Esophagus (tissue), 2 donors: ENCODE data around the gene FKBP4. TPM values are rescaled to one million over a fixed set of nuclear protein-coding genes. Genes with fewer than 3 reads are reported as not detected.

ENCODE experiments used
- H3K27ac ChIP-seq, 2 donors: one replicate each; pipeline ENCODE4 v1.5.1; 2013; ENCODE audit warnings: low read depth in 2 of 2, mild to moderate bottlenecking in 2 of 2, inconsistent platforms in 1 of 2, low read length in 1 of 2, moderate library complexity in 1 of 2
- H3K27me3 ChIP-seq, 2 donors: one replicate each; pipeline ENCODE4 v1.6.1; 2013; ENCODE audit warnings: low read length in 2 of 2, control low read depth in 1 of 2, mild to moderate bottlenecking in 1 of 2; ENCODE audit not compliant: insufficient read depth in 2 of 2, control insufficient read depth in 1 of 2
- H3K36me3 ChIP-seq, 2 donors: one replicate each; pipeline ENCODE4 v1.6.1; 2013; ENCODE audit warnings: low read length in 1 of 2; ENCODE audit not compliant: control insufficient read depth in 2 of 2, insufficient read depth in 2 of 2
- H3K4me1 ChIP-seq, 2 donors: one replicate each; pipeline ENCODE4 v1.6.1; 2013; ENCODE audit warnings: low read length in 1 of 2; ENCODE audit not compliant: control insufficient read depth in 2 of 2, insufficient read depth in 2 of 2
- H3K4me3 ChIP-seq, 2 donors: one replicate each; pipeline ENCODE4 v1.5.1; 2013; ENCODE audit warnings: low read length in 2 of 2, mild to moderate bottlenecking in 2 of 2, low read depth in 1 of 2, moderate library complexity in 1 of 2
- H3K9me3 ChIP-seq, 2 donors: one replicate each; pipeline ENCODE4 v1.6.1; 2013; ENCODE audit warnings: mild to moderate bottlenecking in 2 of 2, low read depth in 1 of 2, low read length in 1 of 2, moderate library complexity in 1 of 2; ENCODE audit not compliant: control insufficient read depth in 2 of 2, insufficient read depth in 1 of 2
- WGBS, 2 donors: extraction: QIAGEN DNeasy Blood & Tissue Kit; methylation state at CpG; one replicate each; pipeline ENCODE4 v1.1.7; 2013; 5-methylcytosine and 5-hydroxymethylcytosine counted together
- polyA plus RNA-seq, 2 donors: library from polyadenylated mRNA; stranded (reverse); fragments of 200-250 nt; gene quantifications; one replicate each; pipeline ENCODE4 v1.2.3, GENCODE V29; 2013
- donor health status: healthy with polysubstance abuse.
- donor health status: Bipolar disorder and iron deficiency.

Gene FKBP4
- polyA plus RNA-seq, 2 donors: 42.0 to 56.6 TPM

DNA sequence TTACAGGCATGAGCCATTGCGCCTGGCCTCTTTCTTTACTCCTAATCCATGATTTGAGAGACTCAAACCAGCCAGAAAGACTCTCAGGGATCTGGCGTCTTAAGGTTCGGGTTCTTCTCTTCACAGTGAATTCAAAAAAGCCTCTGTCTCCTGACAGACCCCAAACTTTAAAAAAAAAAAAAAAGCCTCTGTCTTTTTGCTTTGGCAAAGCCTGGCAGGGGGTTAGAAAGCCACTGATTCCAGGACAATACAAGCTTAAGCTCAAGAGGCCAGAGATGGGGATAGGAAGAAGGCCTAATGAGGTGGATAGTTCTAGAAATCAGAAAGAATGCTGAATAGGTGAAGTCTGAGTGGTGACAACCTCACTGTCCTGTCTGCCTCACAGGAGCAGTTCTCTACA, 31.3 kb downstream of the FKBP4 start:
- Histone ChIP-seq H3K9me3 (no peaks in the 10 kb centered on the region), H3K36me3 (peaks cover 20 to 57% of the 10 kb centered on the region in 2 donors)

DNA sequence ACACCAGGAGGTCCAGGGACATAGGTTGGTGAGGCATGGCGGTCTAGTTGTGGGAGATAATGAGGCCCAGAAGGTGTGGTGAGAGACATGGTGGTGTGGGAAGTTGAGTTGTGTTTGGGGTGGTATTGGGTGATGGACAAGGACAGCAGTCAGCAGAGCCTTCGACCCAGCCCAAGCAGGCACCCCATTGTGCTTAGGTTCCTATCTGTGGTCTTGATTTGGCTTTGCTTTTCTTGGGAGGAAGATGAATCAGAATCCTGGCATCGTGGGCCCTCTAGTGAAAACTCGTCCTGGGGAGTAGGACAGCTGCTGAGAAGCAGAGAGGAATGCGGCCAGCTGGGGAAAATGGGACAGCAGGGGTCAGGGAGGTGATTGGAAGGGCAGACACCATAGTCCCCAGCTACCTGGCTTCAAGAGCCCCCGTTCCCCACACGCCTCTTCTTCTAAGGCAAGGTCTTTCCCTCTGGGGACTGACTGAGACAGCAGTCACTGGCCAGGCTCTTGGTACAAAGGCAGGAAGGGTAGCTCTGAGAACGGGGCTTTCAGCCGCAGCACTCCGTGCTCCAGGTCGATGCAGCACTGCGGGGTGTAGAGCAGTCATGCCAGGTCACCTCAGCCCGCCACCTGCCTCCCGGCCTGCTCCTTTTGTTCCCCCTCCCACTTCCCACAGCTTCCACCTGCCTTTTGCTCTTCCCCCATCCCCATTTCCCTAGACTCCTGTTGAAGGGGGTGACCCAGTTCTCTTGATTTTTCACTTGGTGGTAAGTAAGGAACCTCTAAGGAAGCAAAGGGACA, 32.1 kb downstream of the FKBP4 start:
- H3K27ac ChIP-seq: no peak overlapping the region
- WGBS, 2 donors: 86 to 93% methylated on average over 14 of the region's 14 CpGs
- no peaks in the 10 kb centered on the region for H3K4me1 ChIP-seq
- no peak overlapping the region for H3K4me3 ChIP-seq
- H3K27me3 ChIP-seq: no peaks in the 10 kb centered on the region
- no peaks in the 10 kb centered on the region for H3K9me3 ChIP-seq
- peaks cover 17 to 51% of the 10 kb centered on the region in 2 donors for H3K36me3 ChIP-seq

More for the DNA sequence above, 31.3 kb downstream of the FKBP4 start:
- 93 to 94% methylated on average over 3 of the region's 3 CpGs for WGBS, 2 donors
- no peaks in the 10 kb centered on the region for H3K4me1 ChIP-seq
- no peaks in the 10 kb centered on the region for H3K27me3 ChIP-seq
- H3K27ac ChIP-seq: no peak overlapping the region
- no peak overlapping the region for H3K4me3 ChIP-seq

DNA sequence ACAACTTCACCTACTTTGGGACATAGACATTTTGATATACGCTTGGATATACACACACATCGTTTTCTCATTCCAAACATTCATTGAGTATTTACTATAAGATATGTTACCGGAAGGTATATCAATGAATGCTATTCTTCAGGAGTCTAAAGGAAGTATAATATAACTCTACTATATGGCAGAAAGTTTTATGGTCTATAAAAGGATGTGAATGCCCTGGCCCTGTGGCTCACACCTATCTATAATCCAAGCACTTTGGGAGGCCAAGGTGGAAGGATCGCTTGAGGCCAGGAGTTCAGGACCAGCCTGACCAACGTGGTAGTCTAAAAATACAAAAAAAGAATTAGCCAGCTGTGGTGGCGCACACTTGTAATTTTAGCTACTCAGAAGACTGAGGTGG, 34.5 kb downstream of the FKBP4 start:
- 91% methylated on average over 6 of the region's 6 CpGs for WGBS, 2 donors
- no peaks in the 10 kb centered on the region for H3K9me3 ChIP-seq
- peaks cover 17 to 37% of the 10 kb centered on the region in 2 donors for H3K36me3 ChIP-seq

DNA sequence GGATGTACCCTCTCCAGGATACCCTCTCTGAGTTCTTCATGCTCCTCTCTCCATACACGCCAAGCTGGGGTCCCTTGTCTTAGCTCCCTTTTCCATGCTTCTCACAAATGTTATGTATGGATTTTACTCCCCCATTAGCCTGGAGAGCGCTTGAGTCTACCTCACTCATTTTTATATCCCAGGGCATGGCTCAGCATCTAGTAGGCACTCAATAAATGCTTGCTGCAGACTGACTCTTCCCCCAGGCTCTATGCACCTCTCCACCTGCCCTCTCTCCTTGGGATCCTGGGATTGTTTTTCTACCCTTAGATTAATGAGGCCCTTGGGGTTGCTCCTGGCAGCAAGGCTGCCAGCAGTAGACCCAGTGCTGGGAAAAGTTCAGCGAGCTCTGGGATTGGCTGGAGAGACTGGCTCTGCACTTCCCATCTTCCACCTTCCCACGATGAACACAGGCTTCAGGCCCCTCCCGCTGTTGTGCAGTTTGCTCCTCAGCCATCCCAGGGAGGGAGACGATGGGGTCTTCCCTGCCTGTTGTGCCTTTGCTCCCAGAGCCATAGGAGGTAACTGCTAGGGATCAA, 37.9 kb downstream of the FKBP4 start:
- H3K36me3 ChIP-seq: peaks cover 8 to 10% of the 10 kb centered on the region in 2 donors
- H3K27ac ChIP-seq: no peak overlapping the region
- no peaks in the 10 kb centered on the region for H3K27me3 ChIP-seq
- no peaks in the 10 kb centered on the region for H3K4me1 ChIP-seq
- no peak overlapping the region for H3K4me3 ChIP-seq
- no peaks in the 10 kb centered on the region for H3K9me3 ChIP-seq
- 76 to 77% methylated on average over 6 of the region's 6 CpGs for WGBS, 2 donors

More for the DNA sequence above, 34.5 kb downstream of the FKBP4 start:
- no peaks in the 10 kb centered on the region for H3K4me1 ChIP-seq
- no peak overlapping the region for H3K27ac ChIP-seq
- no peak overlapping the region for H3K4me3 ChIP-seq
- H3K27me3 ChIP-seq: no peaks in the 10 kb centered on the region

DNA sequence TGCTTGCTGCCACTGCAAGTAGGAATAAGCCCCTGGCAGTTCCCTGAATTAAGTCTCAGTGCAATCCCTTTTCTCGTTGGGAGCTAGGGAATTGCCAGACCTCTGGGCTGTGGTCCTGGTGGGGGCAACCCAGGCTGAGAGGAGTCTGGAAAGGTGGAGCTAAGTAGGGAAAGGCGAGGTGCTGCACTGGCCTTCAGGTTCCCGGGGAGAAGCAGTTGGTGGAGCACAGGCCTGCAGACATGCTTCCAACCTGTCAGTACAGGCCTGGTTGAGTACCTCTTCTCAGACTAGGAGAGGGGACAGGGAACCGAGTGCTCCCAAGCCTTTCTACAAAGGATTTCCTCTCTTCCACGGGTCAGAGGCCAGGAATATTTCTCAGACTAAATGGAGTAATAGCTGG, 38.6 kb downstream of the FKBP4 start:
- no peaks in the 10 kb centered on the region for H3K27me3 ChIP-seq
- no peak overlapping the region for H3K27ac ChIP-seq
- H3K4me3 ChIP-seq: no peak overlapping the region
- H3K4me1 ChIP-seq: no peaks in the 10 kb centered on the region
- peaks cover 3 to 8% of the 10 kb centered on the region in 2 donors for H3K36me3 ChIP-seq
- 37 to 47% methylated on average over 5 of the region's 5 CpGs for WGBS, 2 donors
- no peaks in the 10 kb centered on the region for H3K9me3 ChIP-seq

DNA sequence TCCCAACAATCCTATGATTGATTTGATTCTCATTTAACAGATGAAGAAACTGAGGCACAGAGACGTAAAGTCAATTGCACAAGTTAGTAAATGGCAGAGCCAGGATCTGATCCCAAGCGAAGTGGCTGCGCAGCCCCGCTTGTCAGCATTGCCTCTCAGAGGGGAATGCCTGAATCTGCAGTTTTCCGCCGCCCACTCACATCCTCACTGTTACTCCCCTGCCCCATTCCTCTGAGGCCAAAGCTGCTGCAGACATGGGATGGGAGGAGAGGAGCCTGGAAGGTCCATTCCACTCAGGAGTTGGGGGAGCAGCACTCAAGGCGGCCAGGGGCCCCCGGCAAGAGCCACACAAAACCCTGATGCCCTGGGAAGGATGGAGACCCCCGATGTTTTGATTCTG, 39.0 kb downstream of the FKBP4 start:
- no peak overlapping the region for H3K27ac ChIP-seq
- H3K36me3 ChIP-seq: peaks cover 3 to 8% of the 10 kb centered on the region in 2 donors
- H3K27me3 ChIP-seq: no peaks in the 10 kb centered on the region

DNA sequence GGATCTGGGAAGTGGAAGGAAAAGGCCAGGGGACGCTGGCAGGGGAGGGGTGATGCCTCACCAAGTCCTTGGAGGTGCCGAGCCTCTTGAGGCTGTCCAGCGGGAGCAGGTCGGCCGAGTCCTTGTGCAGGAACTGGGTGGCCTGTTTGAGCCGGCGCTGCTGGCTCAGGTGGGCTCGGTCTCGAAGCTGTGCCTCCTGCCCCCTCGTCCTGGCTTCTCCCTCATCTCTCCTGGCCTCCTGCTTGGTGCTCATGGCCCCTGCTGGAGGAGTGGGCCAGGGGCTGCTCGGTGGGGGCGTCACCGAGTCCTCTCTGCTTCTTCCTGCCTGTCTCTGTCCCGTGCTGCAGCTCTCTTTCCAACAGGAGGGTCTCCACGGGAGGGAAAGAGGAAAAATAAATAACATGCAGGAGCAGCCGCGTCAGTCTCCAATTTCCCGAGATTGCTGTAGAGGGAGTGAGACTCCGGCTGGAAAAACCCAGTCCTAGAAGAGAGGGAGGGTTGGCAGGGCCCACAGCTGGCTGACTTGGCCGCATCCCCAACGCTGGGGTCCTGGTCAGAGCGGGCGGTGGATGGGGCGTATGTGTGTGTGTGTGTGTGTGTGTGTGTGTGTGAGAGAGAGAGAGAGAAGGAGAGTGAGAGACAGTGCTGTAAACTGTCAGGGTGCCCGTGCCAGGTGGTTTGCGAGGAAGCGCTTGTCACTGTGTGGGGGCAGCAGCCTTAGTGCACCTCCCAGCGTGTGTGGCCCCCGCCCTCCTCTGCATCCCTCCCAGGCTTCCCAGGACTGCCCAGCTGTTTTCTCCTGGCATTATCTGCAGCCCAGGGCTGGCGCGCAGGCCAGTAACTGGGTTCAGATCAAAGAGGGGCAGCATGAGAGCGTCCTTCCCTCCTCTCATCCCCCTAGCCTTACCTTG, 40.1 kb downstream of the FKBP4 start, which contains the start of gene NRIP2:
Gene NRIP2, minus strand, starts transcription at position 455 of the 911 bp plus-strand sequence. Its CDS starts 52 bp downstream, at position 403.
- 23 to 26% methylated on average over 32 of the region's 32 CpGs for WGBS, 2 donors
- no peak within 1 kb of the TSS for H3K27ac ChIP-seq

More for the DNA sequence above, 39.0 kb downstream of the FKBP4 start:
- Histone ChIP-seq H3K4me3 (no peak overlapping the region), H3K4me1 (no peaks in the 10 kb centered on the region), H3K9me3 (no peaks in the 10 kb centered on the region)
- 75 to 82% methylated on average over 9 of the region's 9 CpGs for WGBS, 2 donors

DNA sequence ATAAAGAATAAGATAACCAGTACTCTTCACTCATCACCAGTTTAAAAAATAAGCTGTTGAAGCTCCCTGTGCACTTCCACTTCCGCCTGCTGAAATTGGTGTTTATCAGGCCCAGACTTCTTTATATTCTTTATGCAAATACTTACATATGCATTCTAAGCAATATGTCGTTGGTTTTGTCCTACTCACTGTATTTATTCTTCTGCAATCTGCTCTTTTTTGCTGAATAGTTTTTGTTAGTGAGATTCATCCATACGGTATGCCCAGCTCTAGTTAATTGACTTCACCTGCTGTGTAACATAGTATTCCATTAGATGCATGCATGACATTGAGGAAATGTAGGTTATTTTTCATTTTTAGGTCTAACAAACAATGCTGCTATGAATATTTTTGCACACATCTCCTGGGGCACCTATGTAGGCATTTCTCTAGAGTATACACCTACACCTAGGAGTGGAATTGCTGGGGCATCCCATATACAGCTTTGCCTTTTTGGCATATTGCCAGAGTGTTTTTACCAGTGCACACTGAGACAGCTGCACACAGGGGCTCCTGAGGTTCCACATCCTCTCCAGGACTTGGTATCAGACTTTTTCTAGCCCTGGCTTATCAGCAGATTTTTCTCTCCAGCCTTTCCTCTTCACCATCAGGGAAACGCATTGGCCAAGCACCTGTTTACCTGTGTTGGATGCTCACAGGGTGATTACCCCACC, 41.1 kb downstream of the FKBP4 start:
- 70 to 72% methylated on average over 4 of the region's 4 CpGs for WGBS, 2 donors
- no peak overlapping the region for H3K4me3 ChIP-seq
- H3K27ac ChIP-seq: no peak overlapping the region
- no peaks in the 10 kb centered on the region for H3K4me1 ChIP-seq
- H3K9me3 ChIP-seq: no peaks in the 10 kb centered on the region
- H3K27me3 ChIP-seq: no peaks in the 10 kb centered on the region
- peaks cover 0 to 4% of the 10 kb centered on the region in 2 donors for H3K36me3 ChIP-seq

More for the DNA sequence above, 40.1 kb downstream of the FKBP4 start, which contains the start of gene NRIP2:
- no peaks in the 10 kb centered on the region for H3K9me3 ChIP-seq
- H3K36me3 ChIP-seq: peaks cover 3 to 8% of the 10 kb centered on the region in 2 donors
- H3K4me3 ChIP-seq: no peak within 1 kb of the TSS
- H3K27me3 ChIP-seq: no peaks in the 10 kb centered on the region
- H3K4me1 ChIP-seq: no peaks in the 10 kb centered on the region

DNA sequence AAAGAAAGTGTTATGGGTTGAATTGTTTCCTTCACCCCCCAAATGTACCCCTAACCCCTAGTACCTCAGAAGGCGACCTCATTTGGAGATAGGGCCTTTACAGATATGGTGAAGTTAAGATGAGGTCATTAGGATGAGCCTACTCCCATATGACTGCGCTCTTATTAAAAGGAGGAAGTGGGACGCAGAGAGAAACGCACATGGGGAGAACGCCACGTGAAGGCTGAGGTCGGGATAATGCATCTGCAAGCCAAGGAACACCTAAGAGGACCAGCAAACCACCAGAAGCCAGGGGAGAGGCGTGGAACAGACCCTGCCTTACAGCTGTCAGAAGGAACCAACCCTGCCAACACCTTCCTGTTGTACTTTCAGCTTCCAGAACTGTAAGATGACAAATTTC, 41.8 kb downstream of the FKBP4 start:
- peaks cover 0 to 4% of the 10 kb centered on the region in 2 donors for H3K36me3 ChIP-seq
- H3K27ac ChIP-seq: no peak overlapping the region
- H3K4me3 ChIP-seq: no peak overlapping the region
- no peaks in the 10 kb centered on the region for H3K4me1 ChIP-seq
- H3K27me3 ChIP-seq: no peaks in the 10 kb centered on the region
- WGBS, 2 donors: 87 to 88% methylated on average over 8 of the region's 8 CpGs
- no peaks in the 10 kb centered on the region for H3K9me3 ChIP-seq
